DND-41 (cell line): ENCODE results near the gene ALDH1A2.
"Not testable (repeated sequence)": the region's sequence is repeated elsewhere in the genome, so short reads cannot be mapped to it uniquely, and the experiment has no call there.

Experiments
- CTCF ChIP-seq: IDR thresholded peaks from 2 replicates; pipeline ENCODE4 v1.5.1; 2012; ENCODE audit warnings: borderline replicate concordance, low read length, moderate library complexity, mild to moderate bottlenecking; ENCODE audit not compliant: poor library complexity, severe bottlenecking; ENCODE audit errors: extremely low read depth
- EZH2 ChIP-seq: IDR thresholded peaks from 3 replicates; pipeline ENCODE4 v1.6.1; 2012; ENCODE audit warnings: borderline replicate concordance, low read depth, mild to moderate bottlenecking, moderate library complexity, low read length, inconsistent platforms; ENCODE audit not compliant: severe bottlenecking

- not testable (repeated sequence) for TF ChIP-seq CTCF, EZH2
Observed at GRCh38 chr15:58080959-58081358, 15.4 kb upstream of the ALDH1A2 start.
